Measurements from ENCODE around the gene PRKAG3.

Gene PRKAG3

GRCh38 chr2:218815649-218816048 lies 16.0 kb downstream of the PRKAG3 start:
- Histone ChIP-seq H3K79me2 (ENCODE audit: insufficient read depth, low read length) (no peaks in the 10 kb centered on the region), H4K20me1 (ENCODE audit: insufficient read depth, low read length) (no peaks in the 10 kb centered on the region), H3K36me3 (ENCODE audit: insufficient read depth, low read length) (no peaks in the 10 kb centered on the region), H2AFZ (ENCODE audit: low read depth, low read length) (no peak overlapping the region), H3K4me3 (ENCODE audit: low read depth in 1 of 2, low read length in 2 of 2) (no peak overlapping the region), H3K27me3 (ENCODE audit: insufficient read depth, low read length, poor library complexity) (peaks cover 5% of the 10 kb centered on the region), H3K9ac (ENCODE audit: low read depth, low read length) (no peak overlapping the region), H3K27ac (ENCODE audit: low read length) (no peak overlapping the region), H3K9me3 (ENCODE audit: insufficient read depth, low read length, severe bottlenecking) (no peaks in the 10 kb centered on the region), H3K4me1 (ENCODE audit: insufficient read depth, low read length) (no peaks in the 10 kb centered on the region), H3K4me2 (ENCODE audit: insufficient read depth, low read length) (no peak overlapping the region)
- DNase-seq (no peak), ATAC-seq (ENCODE audit: insufficient read depth, low read depth) (no peak)
- TF ChIP-seq, protein P1, sequence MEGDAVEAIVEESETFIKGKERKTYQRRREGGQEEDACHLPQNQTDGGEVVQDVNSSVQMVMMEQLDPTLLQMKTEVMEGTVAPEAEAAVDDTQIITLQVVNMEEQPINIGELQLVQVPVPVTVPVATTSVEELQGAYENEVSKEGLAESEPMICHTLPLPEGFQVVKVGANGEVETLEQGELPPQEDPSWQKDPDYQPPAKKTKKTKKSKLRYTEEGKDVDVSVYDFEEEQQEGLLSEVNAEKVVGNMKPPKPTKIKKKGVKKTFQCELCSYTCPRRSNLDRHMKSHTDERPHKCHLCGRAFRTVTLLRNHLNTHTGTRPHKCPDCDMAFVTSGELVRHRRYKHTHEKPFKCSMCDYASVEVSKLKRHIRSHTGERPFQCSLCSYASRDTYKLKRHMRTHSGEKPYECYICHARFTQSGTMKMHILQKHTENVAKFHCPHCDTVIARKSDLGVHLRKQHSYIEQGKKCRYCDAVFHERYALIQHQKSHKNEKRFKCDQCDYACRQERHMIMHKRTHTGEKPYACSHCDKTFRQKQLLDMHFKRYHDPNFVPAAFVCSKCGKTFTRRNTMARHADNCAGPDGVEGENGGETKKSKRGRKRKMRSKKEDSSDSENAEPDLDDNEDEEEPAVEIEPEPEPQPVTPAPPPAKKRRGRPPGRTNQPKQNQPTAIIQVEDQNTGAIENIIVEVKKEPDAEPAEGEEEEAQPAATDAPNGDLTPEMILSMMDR (IDR thresholded peaks at IDR 0.05; ENCODE audit: borderline replicate concordance, extremely low read depth, low read length, poor library complexity, severe bottlenecking) = no peak
- no peak for TF ChIP-seq EZH2 (IDR thresholded peaks at IDR 0.05; ENCODE audit: borderline replicate concordance, low read depth, low read length, severe bottlenecking)

DNA sequence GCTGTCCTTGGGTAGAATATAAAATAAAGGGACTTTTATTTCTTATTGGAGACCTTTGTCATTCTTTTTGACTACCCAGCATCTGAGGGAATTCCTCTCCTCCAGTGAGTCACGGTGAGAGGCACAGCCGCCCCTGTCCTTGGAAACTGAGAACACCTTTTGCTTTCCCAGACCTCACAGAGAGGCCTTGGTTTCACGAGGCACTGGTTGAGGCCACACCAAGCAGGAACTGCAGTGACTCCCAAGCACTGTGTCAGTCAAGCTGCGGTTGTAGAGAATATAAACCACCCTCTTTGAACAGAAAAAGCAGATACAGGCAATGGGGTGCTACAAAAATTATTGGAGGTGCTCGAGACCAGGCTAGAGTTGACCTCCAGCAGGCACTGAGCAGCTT lies 16.4 kb downstream of the PRKAG3 start:
- no peak for ATAC-seq (ENCODE audit: insufficient read depth, low read depth)
- TF ChIP-seq EZH2 (IDR thresholded peaks at IDR 0.05; ENCODE audit: borderline replicate concordance, low read depth, low read length, severe bottlenecking) = no peak
- TF ChIP-seq, protein P1 (IDR thresholded peaks at IDR 0.05; ENCODE audit: borderline replicate concordance, extremely low read depth, low read length, poor library complexity, severe bottlenecking) = no peak

GRCh38 chr2:218814540-218815243 lies 16.9 kb downstream of the PRKAG3 start:
- no peaks in the 10 kb centered on the region for H4K20me1 ChIP-seq (ENCODE audit: insufficient read depth, low read length)
- H3K4me2 ChIP-seq (ENCODE audit: insufficient read depth, low read length) = no peak overlapping the region
- H3K9ac ChIP-seq (ENCODE audit: low read depth, low read length) = no peak overlapping the region
- no peaks in the 10 kb centered on the region for H3K79me2 ChIP-seq (ENCODE audit: insufficient read depth, low read length)
- TF ChIP-seq EZH2 (IDR thresholded peaks at IDR 0.05; ENCODE audit: borderline replicate concordance, low read depth, low read length, severe bottlenecking) = no peak
- H3K4me1 ChIP-seq (ENCODE audit: insufficient read depth, low read length) = no peaks in the 10 kb centered on the region
- peaks cover 5% of the 10 kb centered on the region for H3K27me3 ChIP-seq (ENCODE audit: insufficient read depth, low read length, poor library complexity)
- DNase-seq (no peak), ATAC-seq (ENCODE audit: insufficient read depth, low read depth) (no peak)
- H3K9me3 ChIP-seq (ENCODE audit: insufficient read depth, low read length, severe bottlenecking) = no peaks in the 10 kb centered on the region
- H3K27ac ChIP-seq (ENCODE audit: low read length) = no peak overlapping the region
- no peak overlapping the region for H3K4me3 ChIP-seq (ENCODE audit: low read depth in 1 of 2, low read length in 2 of 2)
- no peaks in the 10 kb centered on the region for H3K36me3 ChIP-seq (ENCODE audit: insufficient read depth, low read length)
- no peak overlapping the region for H2AFZ ChIP-seq (ENCODE audit: low read depth, low read length)

More for the DNA sequence above, 16.4 kb downstream of the PRKAG3 start:
- H3K9me3 ChIP-seq (ENCODE audit: insufficient read depth, low read length, severe bottlenecking) = no peaks in the 10 kb centered on the region
- no peak overlapping the region for H2AFZ ChIP-seq (ENCODE audit: low read depth, low read length)
- no peak overlapping the region for H3K27ac ChIP-seq (ENCODE audit: low read length)
- no peak overlapping the region for H3K4me2 ChIP-seq (ENCODE audit: insufficient read depth, low read length)
- DNase-seq = no peak
- no peaks in the 10 kb centered on the region for H3K79me2 ChIP-seq (ENCODE audit: insufficient read depth, low read length)
- no peaks in the 10 kb centered on the region for H3K4me1 ChIP-seq (ENCODE audit: insufficient read depth, low read length)
- H3K9ac ChIP-seq (ENCODE audit: low read depth, low read length) = no peak overlapping the region
- no peaks in the 10 kb centered on the region for H4K20me1 ChIP-seq (ENCODE audit: insufficient read depth, low read length)
- H3K4me3 ChIP-seq (ENCODE audit: low read depth in 1 of 2, low read length in 2 of 2) = no peak overlapping the region
- no peaks in the 10 kb centered on the region for H3K36me3 ChIP-seq (ENCODE audit: insufficient read depth, low read length)
- peaks cover 5% of the 10 kb centered on the region for H3K27me3 ChIP-seq (ENCODE audit: insufficient read depth, low read length, poor library complexity)

DNA sequence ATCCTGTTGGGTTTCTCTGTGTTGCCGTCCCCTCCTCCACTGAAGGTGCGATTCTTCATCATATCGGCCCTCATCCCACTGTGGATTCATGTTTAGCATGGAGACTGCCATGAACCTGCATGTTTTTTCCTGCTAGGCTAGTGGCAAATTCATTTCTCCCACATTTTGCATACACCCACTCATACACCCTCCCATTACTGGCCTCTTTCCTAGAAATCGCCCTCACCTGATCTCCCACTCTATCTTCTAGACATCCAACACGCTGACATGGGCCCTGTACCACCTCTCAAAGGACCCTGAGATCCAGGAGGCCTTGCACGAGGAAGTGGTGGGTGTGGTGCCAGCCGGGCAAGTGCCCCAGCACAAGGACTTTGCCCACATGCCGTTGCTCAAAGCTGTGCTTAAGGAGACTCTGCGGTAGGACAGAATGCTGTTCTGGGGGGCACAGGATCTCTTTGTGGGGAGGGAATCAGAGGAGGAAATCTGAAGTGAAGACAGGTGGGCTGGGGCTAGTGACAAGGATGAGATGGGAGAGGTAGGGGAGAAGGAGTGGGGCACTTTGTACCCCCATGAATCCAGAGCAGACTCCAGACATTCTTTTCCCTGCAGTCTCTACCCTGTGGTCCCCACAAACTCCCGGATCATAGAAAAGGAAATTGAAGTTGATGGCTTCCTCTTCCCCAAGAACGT lies 17.7 kb downstream of the PRKAG3 start:
- Histone ChIP-seq H3K27ac (ENCODE audit: low read length) (no peak overlapping the region), H3K27me3 (ENCODE audit: insufficient read depth, low read length, poor library complexity) (peaks cover 5% of the 10 kb centered on the region), H3K4me3 (ENCODE audit: low read depth in 1 of 2, low read length in 2 of 2) (no peak overlapping the region), H2AFZ (ENCODE audit: low read depth, low read length) (no peak overlapping the region), H3K4me2 (ENCODE audit: insufficient read depth, low read length) (no peak overlapping the region), H4K20me1 (ENCODE audit: insufficient read depth, low read length) (no peaks in the 10 kb centered on the region), H3K79me2 (ENCODE audit: insufficient read depth, low read length) (no peaks in the 10 kb centered on the region), H3K9ac (ENCODE audit: low read depth, low read length) (no peak overlapping the region), H3K9me3 (ENCODE audit: insufficient read depth, low read length, severe bottlenecking) (no peaks in the 10 kb centered on the region), H3K36me3 (ENCODE audit: insufficient read depth, low read length) (no peaks in the 10 kb centered on the region), H3K4me1 (ENCODE audit: insufficient read depth, low read length) (no peaks in the 10 kb centered on the region)
- no peak for TF ChIP-seq EZH2 (IDR thresholded peaks at IDR 0.05; ENCODE audit: borderline replicate concordance, low read depth, low read length, severe bottlenecking)
- TF ChIP-seq, protein P1 (IDR thresholded peaks at IDR 0.05; ENCODE audit: borderline replicate concordance, extremely low read depth, low read length, poor library complexity, severe bottlenecking) = no peak
- ATAC-seq (ENCODE audit: insufficient read depth, low read depth) (no peak), DNase-seq (no peak)
